AG04449 (cell line): ENCODE measurements around the gene TIA1.
"Not testable (repeated sequence)": the region's sequence is repeated elsewhere in the genome, so short reads cannot be mapped to it uniquely, and the experiment has no call there.

ENCODE experiments used
- CTCF ChIA-PET: fragments of 350-600 bp; formaldehyde crosslinking; extraction: SDS; loops from one replicate; lab custom pipeline; 2021; ENCODE audit warnings: antibody characterized with exemption; lab: Yijun Ruan, JAX
- POLR2A ChIA-PET: fragments of 400-600, 350-600 bp; formaldehyde crosslinking; extraction: SDS; loops from one replicate; lab custom pipeline; 2020; ENCODE audit warnings: antibody characterized with exemption, inconsistent platforms; lab: Yijun Ruan, JAX
- DNase-seq: peaks from one replicate; pipeline ENCODE4 v3.0.0-alpha.2; 2010; ENCODE audit warnings: low read depth, low spot score
- H3K4me3 ChIP-seq: 2 replicates; pipeline ENCODE4 v1.5.1; 2011; ENCODE audit warnings: low read depth, mild to moderate bottlenecking, control low read depth, low read length
- CTCF ChIP-seq: IDR thresholded peaks from one replicate; pipeline ENCODE4 v1.5.1; 2011; ENCODE audit warnings: mild to moderate bottlenecking, moderate library complexity, low read length, control low read depth, inconsistent platforms; ENCODE audit not compliant: insufficient read depth; ENCODE audit errors: missing control alignments

TIA1 gene

GRCh38 chr2:70243806-70244584, 4.4 kb downstream of the TIA1 start:
- POLR2A ChIA-PET: no interaction called here
- no peak for DNase-seq
- CTCF ChIA-PET: no interaction called here
- H3K4me3 ChIP-seq: no peak overlapping the region
- TF ChIP-seq CTCF: no peak

DNA sequence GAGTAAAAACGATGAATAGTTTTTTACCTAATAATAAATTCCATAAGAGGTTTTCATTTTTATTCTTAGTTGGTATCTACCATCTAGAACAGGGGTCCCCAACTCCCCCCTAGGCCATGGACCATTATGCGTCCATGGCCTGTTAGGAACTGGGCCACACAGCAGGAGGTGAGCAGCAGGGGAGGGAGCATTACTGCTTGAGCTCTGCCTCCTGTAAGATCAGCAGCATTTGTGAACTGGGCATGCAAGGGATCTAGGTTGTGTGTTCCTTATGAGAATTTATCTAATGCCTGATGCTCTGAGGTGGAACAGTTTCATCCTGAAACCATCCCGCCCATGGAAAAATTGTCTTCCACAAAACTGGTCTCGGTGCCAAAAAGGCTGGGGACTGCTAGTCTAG, 5.9 kb downstream of the TIA1 start:
- TF ChIP-seq CTCF: no peak
- no peak overlapping the region for H3K4me3 ChIP-seq
- ChIA-PET CTCF (no interaction called here), POLR2A (no interaction called here)
- no peak for DNase-seq

DNA sequence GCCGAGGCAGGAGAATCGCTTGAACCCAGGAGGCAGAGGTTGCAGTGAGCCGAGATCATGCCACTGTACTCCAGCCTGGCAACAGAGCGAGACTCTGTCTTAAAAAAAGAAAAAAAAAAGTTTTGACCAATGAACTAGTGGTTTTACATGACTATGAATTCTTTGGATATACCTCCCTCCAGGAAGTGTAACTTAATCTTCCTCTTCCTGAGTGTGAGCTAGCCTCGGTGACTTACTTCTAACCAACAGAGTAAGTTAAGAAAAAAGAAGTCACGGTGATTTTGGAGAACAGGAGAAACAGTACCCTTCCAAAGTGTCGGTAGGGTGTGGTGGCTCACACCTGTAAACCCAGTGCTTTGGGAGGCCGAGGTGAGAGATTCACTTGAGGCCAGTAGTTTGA, 7.1 kb downstream of the TIA1 start:
- H3K4me3 ChIP-seq: no peak overlapping the region
- POLR2A ChIA-PET: no interaction called here
- no peak for DNase-seq
- TF ChIP-seq CTCF: no peak
- CTCF ChIA-PET: no interaction called here

GRCh38 chr2:70240599-70240998, 7.8 kb downstream of the TIA1 start:
- H3K4me3 ChIP-seq: no peak overlapping the region
- no peak for TF ChIP-seq CTCF
- CTCF ChIA-PET: interaction anchor here (1.1 to 1.2 kb wide), 2 partner anchors 10 to 327 kb away, joined by 3 to 5 read pairs; no protein-coding TSS in a partner anchor
- DNase-seq: no peak
- POLR2A ChIA-PET: no interaction called here

- ChIA-PET CTCF (no interaction called here), POLR2A (no interaction called here)
- DNase-seq: no peak
- H3K4me3 ChIP-seq: no peak overlapping the region
- no peak for TF ChIP-seq CTCF
Measured at GRCh38 chr2:70233926-70234325, 14.5 kb downstream of the TIA1 start.

- DNase-seq: no peak
- no peak overlapping the region for H3K4me3 ChIP-seq
- ChIA-PET CTCF (interaction anchor here (1.5 to 2.2 kb wide), 2 partner anchors 10 to 314 kb away, joined by 4 to 7 read pairs; no protein-coding TSS in a partner anchor), POLR2A (no interaction called here)
- TF ChIP-seq CTCF: no peak
Measured at GRCh38 chr2:70226781-70227180, 21.6 kb downstream of the TIA1 start.

DNA sequence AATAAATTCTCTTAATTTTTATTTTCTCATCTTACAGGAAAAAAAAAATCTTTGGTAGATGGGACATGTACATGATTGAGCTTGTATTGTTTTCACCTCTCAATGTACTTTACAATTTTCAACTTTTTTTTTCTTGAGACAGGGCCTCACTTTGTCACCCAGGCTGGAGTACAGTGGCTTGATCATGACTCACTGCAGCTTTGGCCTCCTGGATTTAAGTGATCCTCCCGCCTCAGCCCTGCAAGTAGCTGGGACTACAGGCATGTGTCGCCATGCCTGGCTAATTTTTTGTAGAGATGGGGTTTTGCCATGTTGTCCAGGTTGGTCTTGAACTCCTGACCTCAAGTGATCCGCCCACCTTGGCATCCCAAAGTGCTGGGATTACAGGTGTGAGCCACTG, 25.1 kb downstream of the TIA1 start:
- CTCF ChIA-PET, H3K4me3 ChIP-seq, DNase-seq, POLR2A ChIA-PET: not testable (repeated sequence)
